Keratinocyte (primary cell): Measurements from ENCODE around the gene EXOSC5.

Experiments used
- CTCF ChIP-seq, 3 experiments: IDR thresholded peaks in 1 of 3; conservative IDR thresholded peaks in 1 of 3; optimal IDR thresholded peaks in 1 of 3; 2 replicates in 2 of 3; 3 replicates in 1 of 3; pipeline versions ENCODE3 to v1.5.1; 2011; ENCODE audit warnings: low read length in 3 of 3, mild to moderate bottlenecking in 3 of 3, moderate library complexity in 2 of 3, control low read depth in 1 of 3, inconsistent platforms in 1 of 3; ENCODE audit not compliant: insufficient read depth in 2 of 3; ENCODE audit errors: extremely low read depth in 1 of 3
- EZH2 ChIP-seq: IDR thresholded peaks from one replicate; pipeline ENCODE4 v1.6.1; 2012; ENCODE audit warnings: inconsistent platforms, mild to moderate bottlenecking, low read length, moderate library complexity

GRCh38 chr19:41398598-41398997 lies 1.4 kb upstream of the EXOSC5 start:
- TF ChIP-seq CTCF (optimal IDR thresholded peaks at IDR 0.05 in 1 of 3, IDR thresholded peaks at IDR 0.05 in 1 of 3, conservative IDR thresholded peaks at IDR 0.05 in 1 of 3; ENCODE audit: extremely low read depth in 1 of 3, insufficient read depth in 2 of 3, low read length in 3 of 3) (no peak), EZH2 (no peak)
